HCT116 (cell line): Measurements from ENCODE around the gene MPIG6B.

ENCODE experiments used
- ATF3 ChIP-seq: IDR thresholded peaks from 2 replicates; pipeline ENCODE4 v1.6.1; 2012
- CEBPB ChIP-seq: IDR thresholded peaks from 2 replicates; pipeline ENCODE4 v1.6.1; 2012; ENCODE audit warnings: low read depth
- CTCF ChIP-seq, 3 experiments: fragments of 200-600 bp in 1 of 3; sonication (generic) in 1 of 3; IDR thresholded peaks in 2 of 3; conservative IDR thresholded peaks in 1 of 3; 2 replicates each; pipeline ENCODE4 v1.5.1; 2012 to 2017; ENCODE audit warnings: low read depth in 2 of 3, low read length in 2 of 3, antibody characterized with exemption in 1 of 3, borderline replicate concordance in 1 of 3, control low read depth in 1 of 3, mild to moderate bottlenecking in 1 of 3, mixed read lengths in 1 of 3, mixed run types in 1 of 3, moderate library complexity in 1 of 3; ENCODE audit not compliant: insufficient read depth in 1 of 3
- EZH2 ChIP-seq: fragments of 200-600 bp; sonication (generic); IDR thresholded peaks from 2 replicates; pipeline ENCODE4 v1.6.1; 2017; ENCODE audit warnings: antibody characterized with exemption, mixed run types
- JUND ChIP-seq: IDR thresholded peaks from 2 replicates; pipeline ENCODE4 v1.6.1; 2012
- MAX ChIP-seq: IDR thresholded peaks from 2 replicates; pipeline ENCODE4 v1.6.1; 2012
- POLR2A ChIP-seq: IDR thresholded peaks from 2 replicates; pipeline ENCODE4 v1.7.0; 2011; ENCODE audit warnings: borderline replicate concordance; ENCODE audit not compliant: insufficient read depth, insufficient read length; ENCODE audit errors: extremely low read depth
- POLR2AphosphoS5 ChIP-seq: IDR thresholded peaks from 2 replicates; pipeline ENCODE4 v1.6.1; 2011; ENCODE audit warnings: mild to moderate bottlenecking, low read depth, low read length, moderate library complexity
- RAD21 ChIP-seq: IDR thresholded peaks from 2 replicates; pipeline ENCODE4 v1.6.1; 2012; ENCODE audit warnings: low read depth, mild to moderate bottlenecking
- REST ChIP-seq: IDR thresholded peaks from 2 replicates; pipeline ENCODE4 v1.6.1; 2012; ENCODE audit warnings: low read depth
- SP1 ChIP-seq: IDR thresholded peaks from 2 replicates; pipeline ENCODE4 v1.6.1; 2012; ENCODE audit warnings: low read depth
- SRF ChIP-seq: IDR thresholded peaks from 2 replicates; pipeline ENCODE4 v1.6.1; 2012; ENCODE audit warnings: low read depth
- YY1 ChIP-seq: IDR thresholded peaks from 2 replicates; pipeline ENCODE4 v1.6.1; 2011; ENCODE audit warnings: low read length, low read depth, moderate library complexity, mild to moderate bottlenecking; ENCODE audit not compliant: insufficient replicate concordance; ENCODE audit errors: extremely low read depth
- ZFX ChIP-seq: fragments of 450-650 bp; IDR thresholded peaks from 2 replicates; pipeline ENCODE4 v1.6.1; 2017

GRCh38 chr6:31771992-31772358, 48.8 kb downstream of the MPIG6B start:
- TF ChIP-seq EZH2, result no peak
- no peak for TF ChIP-seq RAD21
- TF ChIP-seq CEBPB, result no peak
- no peak for TF ChIP-seq CTCF (IDR thresholded peaks at IDR 0.05 in 2 of 3, conservative IDR thresholded peaks at IDR 0.05 in 1 of 3; ENCODE audit: borderline replicate concordance in 1 of 3, insufficient read depth in 1 of 3, low read depth in 2 of 3, low read length in 2 of 3)
- TF ChIP-seq SRF, result no peak
- no peak for TF ChIP-seq POLR2AphosphoS5
- TF ChIP-seq ATF3, result no peak
- no peak for TF ChIP-seq YY1
- TF ChIP-seq MAX, result no peak
- no peak for TF ChIP-seq ZFX
- no peak for TF ChIP-seq POLR2A
- no peak for TF ChIP-seq SP1
- TF ChIP-seq JUND, result no peak
- TF ChIP-seq REST, result no peak
